Heart left ventricle (tissue), 13 donors: ENCODE data around the gene XCL1.

ENCODE experiments used
- CTCF ChIP-seq, 12 donors: fragments of 200-600 bp; sonication (generic) in 4 of 12; IDR thresholded peaks; one replicate each; pipeline versions ENCODE4 v1.5.0 to v1.8.0; 2018 to 2022; ENCODE audit warnings: antibody characterized with exemption in 12 of 12, mild to moderate bottlenecking in 5 of 12
- POLR2A ChIP-seq, 2 donors: fragments of 450-650 bp; IDR thresholded peaks; one replicate each; pipeline ENCODE4 v1.6.1; 2017; ENCODE audit warnings: antibody characterized with exemption in 2 of 2, mild to moderate bottlenecking in 2 of 2, moderate library complexity in 2 of 2
- donor health status: ischemic (EF 13 %, LVEDD 7.1; RV severe dilation, severe dysfunction).
- donor health status: DM: no; HTN: yes; CAD: no.
- donor health status: DM: no; HTN: no; CAD: no.
- donor health status: ischemic (EF 25% LVEDD 6.9; RV normal size, moderate dysfunction).
- donor health status: ischemic (EF 25% LVEDD 5.7; RV mildly dilated, moderate dysfunction).
- donor health status: ischemic (EF 35%, LVEDD 5.7; RV mildly dilated, moderate dysfunction).
- donor health status: nonischemic (EF 11% LVEDD 7.7; RV severe dilation, severe dysfunction).
- donor health status: DM: yes; HTN: yes; CAD: no.
- donor health status: PGD.
- donor health status: ischemic (EF 29% LVEDD 5.4; RV normal size, mild dysfunction).
- donor health status: nonischemic (EF 23%, LVEDD 6.1; RV moderate dilation, normal function).

- TF ChIP-seq CTCF (IDR thresholded peaks at IDR 0.05), result no peak
- no peak for TF ChIP-seq POLR2A (IDR thresholded peaks at IDR 0.05)
These were observed 31.5 kb downstream of the XCL1 start for GRCh38 chr1:168607872-168608428.
